A549 treated with RU486 at 1 μM for 4 hours (cell line): ENCODE results near the gene OR11L1. TPM values are rescaled to one million over a fixed set of nuclear protein-coding genes. Genes with fewer than 3 reads are reported as not detected.

Experiments
- total RNA-seq: library from RNA; stranded (reverse); fragments of 200-300 nt; extraction: Qiagen RNA extraction; gene quantifications from 5 replicates; pipeline ENCODE4 v1.2.3, GENCODE V29; 2022; ENCODE audit warnings: low read depth

The OR11L1 gene, protein sequence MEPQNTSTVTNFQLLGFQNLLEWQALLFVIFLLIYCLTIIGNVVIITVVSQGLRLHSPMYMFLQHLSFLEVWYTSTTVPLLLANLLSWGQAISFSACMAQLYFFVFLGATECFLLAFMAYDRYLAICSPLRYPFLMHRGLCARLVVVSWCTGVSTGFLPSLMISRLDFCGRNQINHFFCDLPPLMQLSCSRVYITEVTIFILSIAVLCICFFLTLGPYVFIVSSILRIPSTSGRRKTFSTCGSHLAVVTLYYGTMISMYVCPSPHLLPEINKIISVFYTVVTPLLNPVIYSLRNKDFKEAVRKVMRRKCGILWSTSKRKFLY
- not detected in 5 replicates for total RNA-seq

DNA sequence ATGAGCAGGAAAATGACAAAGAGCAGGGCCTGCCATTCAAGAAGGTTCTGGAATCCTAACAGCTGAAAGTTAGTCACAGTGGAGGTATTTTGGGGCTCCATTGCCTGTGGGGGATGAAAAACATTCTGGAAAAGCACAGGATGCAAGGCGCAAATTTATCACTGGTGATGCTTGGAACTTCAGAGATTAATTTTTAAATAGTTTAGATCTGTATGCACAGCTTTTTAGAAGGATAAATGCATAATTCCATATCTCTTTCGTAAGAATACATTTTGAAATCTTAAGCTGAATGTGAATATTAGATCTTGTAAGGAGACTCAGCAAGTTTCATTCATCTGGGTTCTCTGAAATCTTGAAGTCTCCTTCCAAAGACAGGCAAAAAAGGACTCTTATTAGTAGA, at the start of gene OR11L1:
Gene OR11L1 (minus strand): TSS at position 101 of the 400 bp plus-strand sequence. CDS start 0 bp downstream, at position 101.

DNA sequence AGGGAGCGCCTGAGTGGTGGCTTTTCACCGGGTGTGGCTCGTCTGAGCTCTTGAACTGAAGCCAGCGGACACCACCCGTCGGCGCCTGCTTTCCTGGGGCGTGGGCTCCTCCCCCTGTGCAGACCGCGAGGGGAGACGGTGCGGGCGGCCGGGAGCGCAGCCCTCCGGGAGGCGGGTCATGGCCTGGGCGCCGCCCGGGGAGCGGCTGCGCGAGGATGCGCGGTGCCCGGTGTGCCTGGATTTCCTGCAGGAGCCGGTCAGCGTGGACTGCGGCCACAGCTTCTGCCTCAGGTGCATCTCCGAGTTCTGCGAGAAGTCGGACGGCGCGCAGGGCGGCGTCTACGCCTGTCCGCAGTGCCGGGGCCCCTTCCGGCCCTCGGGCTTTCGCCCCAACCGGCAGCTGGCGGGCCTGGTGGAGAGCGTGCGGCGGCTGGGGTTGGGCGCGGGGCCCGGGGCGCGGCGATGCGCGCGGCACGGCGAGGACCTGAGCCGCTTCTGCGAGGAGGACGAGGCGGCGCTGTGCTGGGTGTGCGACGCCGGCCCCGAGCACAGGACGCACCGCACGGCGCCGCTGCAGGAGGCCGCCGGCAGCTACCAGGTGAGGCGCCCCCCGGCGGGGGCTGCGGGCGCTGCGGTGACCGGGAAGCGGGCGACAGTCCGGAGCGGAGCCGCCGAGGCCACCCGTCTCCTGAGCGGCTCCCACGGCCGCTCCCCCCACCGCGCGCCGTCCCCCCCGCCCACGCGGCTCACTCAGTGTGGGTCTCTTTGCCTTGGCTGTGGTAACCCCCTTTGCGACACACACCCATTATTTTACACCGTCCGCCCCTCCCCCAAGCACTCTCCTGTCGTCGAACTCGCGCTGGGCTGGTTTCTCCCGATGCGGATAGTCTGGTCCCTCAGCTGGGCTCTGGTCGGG, 15.6 kb upstream of the OR11L1 start, which contains the start of gene TRIM58:
Gene TRIM58 (plus strand): TSS at position 119 of the 916 bp plus-strand sequence. CDS start 60 bp downstream, at position 179.

GRCh38 chr1:247824023-247824422, 17.7 kb downstream of the OR11L1 start, which contains the start of gene OR14A16:
Gene OR14A16, minus strand, starts transcription at chr1:247824119. Its CDS starts 8,390 bp downstream, at chr1:247815729.

Other genes with a start within 250 kb of the OR11L1 start
- not detected in 5 replicates for gene OR2G3, start 236.3 kb downstream of the OR11L1 start, total RNA-seq
- gene OR13G1, start 162.2 kb downstream of the OR11L1 start, total RNA-seq = not detected in 5 replicates
- not detected in 5 replicates for gene OR6F1, start 125.2 kb downstream of the OR11L1 start, total RNA-seq
- not detected in 5 replicates for gene OR14K1, start 103.3 kb downstream of the OR11L1 start, total RNA-seq
- gene OR14A2, start 93.8 kb downstream of the OR11L1 start, total RNA-seq = not detected in 5 replicates
- gene OR1C1, start 81.3 kb downstream of the OR11L1 start, total RNA-seq = not detected in 5 replicates
- gene OR14A16, start 17.8 kb downstream of the OR11L1 start, total RNA-seq = not detected in 5 replicates
- gene TRIM58, start 15.3 kb upstream of the OR11L1 start, total RNA-seq = not detected in 5 replicates
- gene OR2W3, start 53.7 kb upstream of the OR11L1 start, total RNA-seq = not detected in 5 replicates
- not detected in 5 replicates for gene OR2T8, start 78.4 kb upstream of the OR11L1 start, total RNA-seq
- not detected in 5 replicates for gene OR2AJ1, start 83.0 kb upstream of the OR11L1 start, total RNA-seq
- not detected in 5 replicates for gene OR2L8, start 107.0 kb upstream of the OR11L1 start, total RNA-seq
- not detected in 5 replicates for gene OR2AK2, start 123.3 kb upstream of the OR11L1 start, total RNA-seq
- gene OR2L5, start 171.8 kb upstream of the OR11L1 start, total RNA-seq = not detected in 5 replicates
- 0.02 to 0.06 TPM in 2 of 5 replicates, not detected in the others for gene OR2L2, start 188.2 kb upstream of the OR11L1 start, total RNA-seq
- not detected in 5 replicates for gene OR2L3, start 204.9 kb upstream of the OR11L1 start, total RNA-seq